VCaP (cell line): ENCODE data around the gene NAV2.
"Not testable (repeated sequence)": the region's sequence is repeated elsewhere in the genome, so short reads cannot be mapped to it uniquely, and the experiment has no call there.

Source experiments
- H3K27ac ChIP-seq: fragments of 450-650 bp; 2 replicates; pipeline ENCODE4 v1.5.1; 2017
- TF ChIP-seq, protein P1 (sequence below): fragments of 450-650 bp; conservative IDR thresholded peaks from 2 replicates; pipeline ENCODE4 v1.5.1; 2017; ENCODE audit warnings: mild to moderate bottlenecking, moderate library complexity

NAV2 gene

DNA sequence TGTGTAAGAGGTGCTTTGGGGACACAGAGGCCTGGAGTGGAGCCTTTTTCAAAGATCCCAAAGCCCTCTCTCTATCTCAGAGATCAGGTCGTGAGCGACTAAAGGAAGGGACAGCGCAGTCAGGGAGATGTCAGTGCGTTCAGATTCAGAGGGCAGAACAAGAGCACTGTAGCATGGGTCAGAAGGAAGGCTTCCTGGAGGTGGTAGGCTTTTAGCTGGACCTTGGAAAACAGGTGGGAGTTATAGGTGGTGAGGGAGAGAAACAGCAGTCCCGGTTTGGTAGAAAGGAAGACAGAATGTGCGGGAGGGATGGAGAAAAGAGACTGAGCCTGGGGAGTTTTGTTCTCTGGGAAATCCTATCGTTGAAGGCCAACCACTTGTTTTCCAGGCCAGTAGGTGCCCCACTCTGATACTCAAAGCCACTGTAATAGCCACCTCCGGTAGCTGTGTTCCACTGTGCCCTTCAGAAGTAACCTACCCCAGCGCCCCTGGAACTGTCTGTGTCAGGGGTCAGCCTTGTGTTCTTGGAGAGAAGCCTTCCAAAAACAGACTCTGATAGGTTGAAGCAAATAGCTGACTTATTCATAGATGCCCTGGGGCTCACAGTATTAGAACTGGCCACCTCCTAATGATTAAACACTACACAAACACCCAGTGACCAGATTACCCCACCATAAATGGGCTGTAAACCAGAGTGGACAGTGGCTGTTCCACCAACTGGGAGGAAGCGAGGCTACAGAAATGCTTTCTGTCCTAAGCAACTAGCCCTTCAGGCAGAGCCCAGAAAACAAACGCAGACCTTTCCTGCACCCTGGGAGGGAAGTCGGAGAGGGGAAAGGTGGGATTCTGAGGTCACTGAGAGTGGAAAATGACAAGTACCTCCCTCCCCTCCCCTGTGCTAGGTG, 289.9 kb downstream of the NAV2 start:
- TF ChIP-seq, protein P1, sequence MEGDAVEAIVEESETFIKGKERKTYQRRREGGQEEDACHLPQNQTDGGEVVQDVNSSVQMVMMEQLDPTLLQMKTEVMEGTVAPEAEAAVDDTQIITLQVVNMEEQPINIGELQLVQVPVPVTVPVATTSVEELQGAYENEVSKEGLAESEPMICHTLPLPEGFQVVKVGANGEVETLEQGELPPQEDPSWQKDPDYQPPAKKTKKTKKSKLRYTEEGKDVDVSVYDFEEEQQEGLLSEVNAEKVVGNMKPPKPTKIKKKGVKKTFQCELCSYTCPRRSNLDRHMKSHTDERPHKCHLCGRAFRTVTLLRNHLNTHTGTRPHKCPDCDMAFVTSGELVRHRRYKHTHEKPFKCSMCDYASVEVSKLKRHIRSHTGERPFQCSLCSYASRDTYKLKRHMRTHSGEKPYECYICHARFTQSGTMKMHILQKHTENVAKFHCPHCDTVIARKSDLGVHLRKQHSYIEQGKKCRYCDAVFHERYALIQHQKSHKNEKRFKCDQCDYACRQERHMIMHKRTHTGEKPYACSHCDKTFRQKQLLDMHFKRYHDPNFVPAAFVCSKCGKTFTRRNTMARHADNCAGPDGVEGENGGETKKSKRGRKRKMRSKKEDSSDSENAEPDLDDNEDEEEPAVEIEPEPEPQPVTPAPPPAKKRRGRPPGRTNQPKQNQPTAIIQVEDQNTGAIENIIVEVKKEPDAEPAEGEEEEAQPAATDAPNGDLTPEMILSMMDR, result no peak

DNA sequence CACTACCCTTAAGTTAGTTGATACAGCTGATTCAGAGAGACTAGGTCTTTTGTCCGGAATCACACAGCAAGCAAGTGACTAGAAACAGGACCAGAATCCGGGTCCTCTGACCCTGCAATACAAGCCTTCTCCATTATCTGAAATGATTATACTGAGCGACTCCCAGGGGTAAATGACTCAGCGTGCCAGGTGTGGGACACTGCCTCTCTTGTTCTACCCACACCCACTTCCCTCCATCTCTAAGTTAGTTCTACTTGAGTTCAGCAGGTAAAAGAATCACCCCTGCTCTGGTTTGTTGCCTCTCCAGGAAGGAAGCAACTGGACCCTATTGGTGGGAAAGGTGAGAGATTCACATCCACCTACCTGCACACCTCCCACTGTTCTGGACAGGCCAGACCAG, 290.7 kb downstream of the NAV2 start:
- H3K27ac ChIP-seq, result no peak overlapping the region

More for the DNA sequence above, 289.9 kb downstream of the NAV2 start:
- no peak overlapping the region for H3K27ac ChIP-seq

DNA sequence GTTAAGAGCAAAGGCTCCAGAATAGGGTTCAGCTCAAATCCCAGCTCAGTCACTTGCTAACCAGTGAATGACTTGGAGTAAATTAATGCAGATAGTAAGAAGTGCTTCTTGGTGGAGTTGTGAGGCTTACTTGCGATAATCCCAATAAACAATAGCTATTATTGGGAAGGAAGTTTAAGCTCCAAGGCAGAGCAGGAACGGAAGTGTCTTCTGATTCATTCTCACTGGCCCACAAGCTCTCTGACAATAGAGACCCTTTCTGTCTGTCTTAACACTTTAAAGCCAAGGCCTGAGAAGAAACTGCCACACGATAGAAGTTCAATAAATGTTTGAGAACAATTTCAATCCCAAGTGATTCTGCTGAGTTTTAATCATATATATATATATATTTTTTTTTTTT, 292.2 kb downstream of the NAV2 start:
- no peak overlapping the region for H3K27ac ChIP-seq
- TF ChIP-seq, protein P1, result no peak

More for the DNA sequence above, 290.7 kb downstream of the NAV2 start:
- TF ChIP-seq, protein P1, result no peak

DNA sequence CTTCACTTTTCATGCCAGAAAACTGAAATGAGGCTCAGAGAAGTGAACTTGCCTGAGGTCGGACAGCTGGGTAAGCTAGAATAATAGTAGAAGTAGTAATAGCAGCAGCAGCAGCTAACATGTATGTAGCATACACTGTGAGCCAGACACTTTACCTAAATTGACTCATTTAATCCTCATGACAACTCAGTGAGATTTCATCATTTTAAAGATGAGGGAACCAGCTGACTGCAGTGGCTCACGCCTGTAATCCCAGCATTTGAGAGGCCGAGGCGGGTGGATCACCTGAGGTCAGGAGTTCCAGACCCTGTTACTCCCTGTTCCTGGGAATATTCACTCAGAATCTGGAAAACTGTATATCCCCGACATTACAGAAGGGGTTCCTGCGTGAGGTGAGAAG, 293.1 kb downstream of the NAV2 start:
- TF ChIP-seq, protein P1, result no peak
- no peak overlapping the region for H3K27ac ChIP-seq

DNA sequence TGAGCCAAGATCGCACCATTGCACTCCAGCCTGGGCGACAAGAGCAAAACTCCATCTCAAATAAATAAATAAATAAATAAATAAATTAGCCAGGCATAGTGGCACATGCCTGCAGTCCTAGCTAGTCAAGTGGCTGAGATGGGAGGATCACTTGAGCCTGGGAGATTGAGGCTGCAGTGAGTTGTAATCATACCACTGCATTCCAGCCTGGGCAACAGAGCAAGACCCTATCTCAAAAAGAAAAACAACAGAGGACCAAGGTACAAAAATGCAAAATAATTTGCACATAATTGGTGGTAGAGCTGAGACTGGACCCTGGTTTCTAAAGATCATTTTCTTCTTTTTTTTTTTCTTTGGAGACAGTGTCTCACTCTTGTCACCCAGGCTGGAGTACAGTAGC, 294.0 kb downstream of the NAV2 start:
- H3K27ac ChIP-seq, result not testable (repeated sequence)

DNA sequence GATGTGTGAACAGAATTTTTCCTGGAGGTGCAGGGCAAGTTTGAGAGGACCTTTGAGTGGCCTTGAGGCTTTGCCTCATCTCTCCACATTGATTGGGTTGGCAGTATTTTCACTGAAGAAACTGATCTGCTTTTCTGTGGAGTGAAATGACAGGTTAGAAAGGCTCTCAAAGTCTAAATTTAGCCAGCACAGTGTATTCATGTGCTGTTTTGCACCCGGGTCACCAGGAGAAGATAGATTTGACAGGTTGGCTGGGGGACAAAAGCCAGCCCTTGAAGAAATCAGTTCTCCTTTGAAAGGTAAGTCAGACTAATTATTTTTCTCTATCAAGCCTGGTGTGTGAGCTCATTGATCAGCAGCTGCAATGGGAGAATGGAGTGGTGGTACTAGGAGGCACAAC, 294.7 kb downstream of the NAV2 start:
- H3K27ac ChIP-seq, result no peak overlapping the region
- TF ChIP-seq, protein P1, result no peak

DNA sequence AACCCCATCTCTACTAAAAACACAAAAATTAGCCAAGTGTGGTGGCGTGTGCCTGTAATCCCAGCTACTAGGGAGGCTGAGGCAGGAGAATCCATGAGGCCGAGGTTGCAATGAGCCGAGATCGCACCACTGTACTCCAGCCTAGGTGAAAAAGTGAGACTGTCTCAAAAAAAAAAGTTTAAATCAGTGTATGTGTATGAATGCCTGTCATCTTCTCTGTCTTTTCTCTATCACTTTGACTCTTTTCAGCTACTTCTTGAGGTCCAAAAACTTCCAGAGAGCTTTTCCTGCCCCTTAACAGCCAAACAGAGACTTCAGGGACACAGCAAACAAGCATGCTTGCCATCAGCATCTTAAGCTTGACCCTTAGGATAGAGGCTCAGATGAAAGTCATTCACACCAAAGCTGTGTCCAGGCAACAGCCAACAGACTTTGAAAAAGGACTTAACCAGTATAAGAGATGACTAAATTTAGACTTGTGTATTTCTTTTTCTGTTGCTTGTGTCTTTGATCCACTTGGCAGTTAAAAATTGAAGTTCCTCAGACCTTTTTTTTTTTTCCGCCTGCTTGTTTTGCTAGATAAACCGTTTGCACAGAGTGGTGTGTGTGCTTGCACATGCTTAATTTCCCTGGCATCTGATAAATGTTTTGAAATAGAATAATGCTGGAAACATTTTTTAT, 295.7 kb downstream of the NAV2 start:
- no peak overlapping the region for H3K27ac ChIP-seq
- TF ChIP-seq, protein P1, result no peak
